GM21528 (cell line): ENCODE measurements around the gene PPP2R2B.
"Not testable (repeated sequence)": the region's sequence is repeated elsewhere in the genome, so short reads cannot be mapped to it uniquely, and the experiment has no call there.

Source experiments
- ATAC-seq: cut with Tn5 transposase; IDR thresholded peaks from one replicate; pipeline ENCODE4 v1.9.1; 2021; ENCODE audit warnings: mild to moderate bottlenecking, moderate library complexity; ENCODE audit not compliant: unreplicated experiment, low FRiP score

The PPP2R2B gene

DNA sequence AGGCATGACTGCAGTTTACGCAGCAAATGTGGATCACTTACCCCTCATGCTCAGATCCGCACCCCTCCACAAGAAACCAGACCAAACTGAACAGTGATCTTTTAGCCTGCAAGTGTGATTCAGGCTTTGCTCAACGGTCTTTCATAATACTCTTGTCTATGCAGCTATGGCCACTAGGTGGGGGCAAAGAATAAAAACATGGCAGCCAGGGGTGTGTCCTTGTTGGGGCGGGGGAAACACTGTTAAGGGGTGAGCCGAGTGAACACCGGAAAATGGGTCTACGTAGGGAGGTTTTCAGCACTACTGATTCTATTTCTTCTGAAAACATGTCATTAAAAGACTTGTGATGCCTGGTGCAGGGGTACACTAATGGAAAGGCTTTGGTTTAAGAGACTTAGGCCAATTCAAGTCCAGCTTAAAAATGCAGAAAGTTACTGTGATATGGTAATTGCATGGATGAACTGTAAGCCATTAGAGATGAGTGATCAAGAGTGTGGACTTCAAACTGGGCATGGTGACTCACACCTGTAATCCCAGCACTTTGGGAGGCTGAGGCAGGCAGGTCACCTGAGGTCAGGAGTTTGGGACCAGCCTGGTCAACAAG is 312.7 kb downstream of the PPP2R2B start:
- peak; percentile 98 for ATAC-seq

DNA sequence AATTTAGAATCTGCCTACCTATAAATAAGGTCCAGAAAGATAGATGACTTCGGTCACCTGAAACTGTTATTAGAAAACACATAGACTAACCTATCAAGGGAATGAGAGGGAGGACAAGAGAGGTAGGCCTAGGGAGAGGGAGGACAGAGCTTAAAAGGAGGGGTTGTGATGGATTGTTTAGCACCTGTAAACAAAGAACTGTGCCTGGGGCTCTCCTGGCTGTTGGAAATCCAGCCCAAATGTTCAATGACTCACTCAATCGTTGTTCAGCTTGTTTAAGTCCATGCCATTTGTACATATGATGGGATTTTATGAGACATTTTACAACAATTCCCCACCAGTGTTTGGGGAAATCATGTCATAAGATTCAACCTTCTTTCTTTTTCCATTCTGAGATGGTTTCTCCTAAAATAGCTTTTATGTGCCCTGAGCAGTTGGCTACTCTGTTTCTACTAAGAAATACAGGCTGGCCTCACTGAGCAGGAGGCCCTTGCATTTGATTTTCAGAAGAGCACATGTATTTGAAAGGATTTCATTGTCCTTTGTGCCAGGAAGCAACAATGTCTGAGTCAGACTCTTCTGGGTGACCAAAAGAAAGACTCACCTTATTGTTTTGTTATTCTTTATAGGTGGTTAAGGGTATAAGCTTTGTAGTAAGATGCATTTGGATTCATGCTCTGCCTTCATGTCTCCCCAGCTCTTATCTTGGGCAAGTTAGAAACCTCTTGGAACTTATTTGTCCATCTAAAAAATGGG is 314.4 kb downstream of the PPP2R2B start:
- no peak for ATAC-seq

DNA sequence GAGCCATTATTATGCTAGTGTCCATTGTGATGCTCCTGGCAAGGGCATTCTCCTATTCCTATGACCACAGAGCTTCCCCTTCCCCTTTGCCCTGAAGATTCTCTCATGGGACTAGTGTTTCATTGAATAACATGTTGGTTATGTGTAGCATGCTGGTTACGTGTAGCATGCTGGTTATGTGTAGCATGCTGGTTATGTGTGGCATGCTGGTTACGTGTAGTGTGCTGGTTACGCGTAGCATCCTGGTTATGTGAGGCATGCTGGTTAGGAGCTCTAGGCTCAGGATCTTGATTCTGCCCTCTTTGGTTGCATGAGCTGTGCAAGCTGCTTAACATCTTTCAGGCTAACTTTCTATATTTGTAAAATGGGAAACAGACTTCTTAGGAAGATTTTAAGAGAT is 316.1 kb downstream of the PPP2R2B start:
- ATAC-seq = no peak

DNA sequence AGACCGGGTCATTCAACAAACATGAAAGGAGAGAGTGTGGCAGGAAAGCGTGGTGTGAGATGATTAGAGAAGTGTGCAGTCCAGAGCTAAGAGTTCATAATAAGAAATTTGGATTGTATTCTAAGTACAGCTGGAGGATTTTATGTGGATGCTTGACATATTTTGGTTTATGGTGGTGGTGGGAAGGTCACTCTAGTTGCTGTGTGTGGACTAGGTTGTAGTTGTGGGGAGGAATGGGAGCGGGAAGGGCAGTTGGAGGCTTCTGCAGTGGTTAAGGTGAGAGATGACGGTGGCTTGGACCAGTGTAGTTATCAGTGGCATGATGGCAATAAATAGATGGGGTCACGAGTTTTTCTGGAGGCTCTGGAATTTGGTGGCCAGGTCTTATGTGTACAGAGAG is 316.8 kb downstream of the PPP2R2B start:
- ATAC-seq = no peak

DNA sequence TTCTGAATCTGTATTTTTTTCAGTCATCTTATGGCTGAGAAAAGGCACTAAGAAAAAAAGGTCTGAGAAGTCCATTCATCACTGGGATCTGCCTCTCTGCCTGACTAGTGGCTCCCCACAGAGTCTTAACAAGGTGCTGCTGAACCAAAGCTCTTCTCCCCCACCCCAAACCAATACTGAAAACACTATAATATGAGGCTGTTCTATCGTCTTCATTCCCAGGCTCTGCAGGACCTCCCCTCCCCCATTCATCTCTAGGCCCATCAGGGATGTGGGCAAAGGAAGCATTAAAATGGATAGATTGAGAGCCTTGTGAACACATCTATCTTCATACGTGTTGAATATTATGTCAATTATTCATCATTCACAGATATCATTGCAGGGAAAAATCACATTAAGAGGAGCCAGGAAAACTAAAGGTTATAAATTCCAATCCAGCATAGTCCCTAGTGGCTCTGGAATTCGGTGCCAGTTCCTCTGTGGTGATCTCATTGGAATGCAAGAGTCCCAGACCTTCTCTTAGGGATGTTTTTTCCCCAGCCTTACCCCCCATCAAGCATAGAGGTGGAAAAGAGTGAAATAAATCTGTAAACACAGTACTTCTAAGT is 318.2 kb downstream of the PPP2R2B start:
- ATAC-seq = no peak

DNA sequence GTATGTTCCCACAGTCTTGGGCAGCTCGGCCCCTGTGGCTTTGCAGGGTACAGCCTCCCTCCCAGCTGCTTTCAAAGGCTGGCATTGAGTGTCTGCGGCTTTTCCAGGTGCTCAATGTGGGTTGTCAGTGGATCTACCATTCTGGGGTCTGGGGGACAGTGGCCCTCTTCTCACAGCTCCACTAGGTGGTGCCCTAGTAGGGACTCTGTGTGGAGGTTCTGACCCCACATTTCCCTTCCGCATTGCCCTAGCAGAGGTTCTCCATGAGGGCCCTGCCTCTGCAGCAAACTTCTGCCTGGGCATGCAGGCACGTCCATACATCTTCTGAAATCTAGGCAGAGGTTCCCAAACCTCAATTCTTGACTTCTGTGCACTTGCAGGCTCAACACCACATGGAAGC is 321.7 kb downstream of the PPP2R2B start:
- not testable (repeated sequence) for ATAC-seq

DNA sequence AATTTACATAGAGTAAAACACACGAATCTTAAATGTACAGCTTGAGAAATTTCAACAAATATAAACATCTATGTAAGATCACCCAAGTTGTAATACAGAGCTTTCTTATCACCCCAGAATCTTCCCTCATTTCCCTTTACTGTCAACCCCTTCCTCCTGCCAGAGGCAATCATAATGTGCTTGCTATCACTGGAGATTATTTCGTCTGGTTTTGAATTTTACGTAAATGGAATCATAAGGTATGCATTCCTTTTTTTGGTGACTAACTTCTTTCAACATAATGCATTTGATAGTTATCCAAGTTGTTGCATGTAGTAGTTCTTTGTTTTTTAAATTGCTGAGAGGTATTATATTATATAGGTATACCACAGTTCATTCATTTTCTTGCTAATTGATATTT is 325.1 kb downstream of the PPP2R2B start:
- ATAC-seq = no peak

DNA sequence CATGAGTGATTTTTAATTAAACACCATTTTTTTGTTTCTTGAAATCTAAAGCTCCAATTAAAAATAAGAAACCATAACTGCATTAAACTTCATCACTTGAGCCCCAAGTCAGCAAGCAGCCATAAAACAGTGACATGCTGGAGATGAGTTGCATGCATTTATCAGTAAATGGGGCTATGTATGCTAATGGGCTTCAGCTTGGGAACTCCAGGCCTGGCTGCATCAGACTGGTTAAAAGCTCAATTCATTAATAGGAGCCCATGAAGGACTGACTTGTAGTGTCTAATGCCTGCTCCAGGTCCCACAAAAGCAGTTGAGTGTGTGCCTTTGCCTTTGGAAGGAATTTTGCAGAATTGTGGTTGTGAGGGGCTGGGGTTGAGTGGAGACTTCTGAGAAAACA is 328.9 kb downstream of the PPP2R2B start:
- ATAC-seq = no peak

DNA sequence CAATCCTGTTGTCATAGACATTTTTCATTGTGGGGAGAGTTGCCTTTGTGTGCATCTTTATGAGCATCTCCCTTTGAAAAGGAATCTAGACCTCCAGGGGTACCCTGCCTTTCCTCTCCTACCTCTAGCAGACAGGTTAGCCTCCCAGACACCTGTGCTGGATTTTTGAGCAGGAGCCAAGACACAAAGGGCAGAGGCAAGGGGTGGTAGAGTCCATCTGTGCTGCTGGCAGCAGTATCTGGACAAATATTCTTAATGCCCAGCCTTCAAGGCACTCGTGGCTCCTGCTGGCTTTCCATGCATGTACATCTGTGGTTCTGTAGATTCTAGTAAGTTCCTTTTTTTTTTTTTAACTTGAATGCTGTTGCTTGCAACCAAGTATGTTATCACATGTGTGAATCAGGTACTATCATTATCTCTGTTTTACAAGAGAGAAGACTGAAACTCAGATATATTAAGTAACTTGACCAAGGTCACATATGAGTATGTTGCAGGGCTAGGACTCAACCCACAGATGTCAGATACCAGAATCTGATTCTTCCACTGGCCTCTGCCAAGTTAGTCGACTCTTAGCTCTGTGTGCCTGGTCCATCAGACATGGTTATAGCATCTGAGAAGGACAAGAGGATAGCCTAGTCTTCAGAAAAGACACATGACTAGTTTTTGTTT is 329.6 kb downstream of the PPP2R2B start:
- ATAC-seq = no peak

DNA sequence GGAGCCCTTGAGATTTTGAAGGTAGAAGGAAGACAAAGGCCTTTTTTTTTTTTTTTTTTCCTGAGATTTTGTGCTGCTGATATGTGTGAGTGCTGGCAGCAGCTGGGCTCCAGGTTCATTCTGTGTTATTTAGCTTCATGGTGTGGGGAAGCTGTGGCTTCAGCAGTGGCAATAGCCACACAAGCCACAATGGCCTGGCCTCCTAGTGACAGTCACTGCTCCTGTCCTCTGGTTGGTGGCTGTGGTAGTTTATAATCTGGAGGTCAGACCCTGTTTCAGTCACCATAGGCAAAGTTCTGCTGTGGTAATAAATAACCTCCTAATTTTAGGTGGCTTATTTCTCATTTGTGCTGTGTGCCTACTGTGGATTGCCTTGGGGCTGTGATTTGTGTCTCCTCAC is 334.3 kb downstream of the PPP2R2B start:
- ATAC-seq = no peak

DNA sequence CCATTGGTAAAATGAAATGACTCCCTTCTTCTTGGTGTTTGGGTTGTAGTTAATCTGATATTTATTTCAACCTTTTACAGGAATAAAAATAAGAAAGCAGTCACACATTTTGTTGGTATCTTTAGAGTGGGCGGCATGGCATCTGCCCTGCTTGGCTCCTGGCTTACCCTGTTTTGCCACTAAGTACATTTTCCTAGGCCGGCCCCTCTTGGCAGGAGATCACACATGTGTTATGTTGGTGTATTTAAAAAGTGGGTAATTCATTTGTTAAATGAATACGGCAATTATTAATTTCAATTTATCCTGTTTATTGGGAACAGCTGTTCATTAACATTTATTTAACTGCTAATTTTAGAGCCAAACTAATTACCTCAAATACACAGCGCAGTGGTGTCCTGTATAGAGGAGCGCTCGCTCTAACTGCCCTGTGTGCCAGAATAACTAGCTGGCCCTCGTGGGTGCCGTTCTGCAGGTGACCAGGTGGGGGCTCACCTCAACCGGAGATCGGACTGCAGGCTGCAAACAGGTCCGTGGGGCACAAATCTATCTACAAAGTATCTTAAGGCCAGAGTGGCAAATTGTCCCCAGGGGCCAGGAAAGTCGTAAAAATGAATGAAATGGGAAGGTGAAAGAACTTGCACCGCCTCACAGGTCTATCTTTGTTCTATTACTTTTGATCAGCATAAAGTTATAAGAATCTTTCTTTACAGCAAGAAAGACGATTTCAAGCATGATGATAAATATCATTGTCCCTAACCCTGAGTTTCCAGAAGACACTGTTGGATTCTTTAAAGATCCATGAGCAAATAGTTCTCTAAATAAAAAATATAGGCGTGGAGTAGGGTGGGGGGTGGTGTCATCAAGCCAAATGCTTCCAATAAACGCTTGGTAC is 336.4 kb downstream of the PPP2R2B start:
- ATAC-seq = peak; percentile 95

DNA sequence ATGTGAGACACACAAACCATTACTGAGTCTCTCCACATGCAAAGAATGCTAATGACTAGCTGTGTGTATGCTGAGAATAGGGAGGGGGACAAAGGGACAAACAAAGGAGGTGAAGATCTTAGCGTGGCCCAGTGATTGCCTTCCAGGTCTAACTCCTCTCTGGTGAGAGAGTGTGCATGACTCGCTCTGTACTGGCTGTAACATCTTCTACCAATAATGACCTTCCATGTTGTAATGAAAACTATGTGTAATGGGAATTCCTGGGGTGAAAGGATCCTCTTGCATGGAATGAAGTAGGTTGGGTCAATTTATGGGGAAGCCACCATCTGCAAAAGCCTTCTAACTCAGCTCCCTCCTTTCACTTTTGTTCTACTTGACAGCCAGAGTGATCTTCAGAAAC is 338.1 kb downstream of the PPP2R2B start:
- ATAC-seq = no peak

DNA sequence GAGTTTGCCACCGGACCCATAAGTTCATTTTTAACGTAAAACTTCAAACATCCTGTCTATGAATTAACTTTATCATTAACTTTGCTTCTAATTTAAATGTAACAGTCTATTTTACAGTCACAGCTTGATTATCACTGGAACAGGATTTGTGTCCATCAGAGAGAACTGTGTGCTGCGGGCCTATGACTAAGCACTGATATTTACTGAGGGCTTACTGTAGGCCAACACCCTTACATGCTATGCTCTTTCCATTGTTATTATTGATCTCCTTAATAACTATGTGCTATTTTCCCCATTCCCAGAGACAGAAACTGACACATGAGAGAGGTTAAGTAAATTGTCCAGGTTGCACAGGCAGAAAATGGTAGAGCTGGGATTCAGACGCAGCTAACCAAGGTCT is 338.6 kb downstream of the PPP2R2B start:
- no peak for ATAC-seq

DNA sequence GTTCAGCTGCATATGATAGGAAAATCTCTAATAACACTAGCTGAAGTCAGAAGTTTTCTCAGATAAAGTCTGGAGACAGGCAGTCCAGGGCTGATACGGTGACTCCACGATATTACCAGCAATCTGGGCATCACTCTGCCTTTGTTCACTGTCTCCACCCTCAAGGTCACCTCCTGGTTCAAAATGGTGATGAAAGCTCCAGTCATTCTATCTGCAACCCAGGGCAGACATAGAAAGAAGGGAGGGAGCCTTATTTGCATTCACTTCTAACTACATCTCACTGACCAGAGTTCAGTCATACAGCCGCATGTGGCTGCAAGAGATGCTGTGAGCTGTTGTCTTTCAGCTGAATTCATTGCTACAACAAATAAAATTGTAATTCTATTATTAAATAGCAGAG is 340.1 kb downstream of the PPP2R2B start:
- ATAC-seq = no peak

DNA sequence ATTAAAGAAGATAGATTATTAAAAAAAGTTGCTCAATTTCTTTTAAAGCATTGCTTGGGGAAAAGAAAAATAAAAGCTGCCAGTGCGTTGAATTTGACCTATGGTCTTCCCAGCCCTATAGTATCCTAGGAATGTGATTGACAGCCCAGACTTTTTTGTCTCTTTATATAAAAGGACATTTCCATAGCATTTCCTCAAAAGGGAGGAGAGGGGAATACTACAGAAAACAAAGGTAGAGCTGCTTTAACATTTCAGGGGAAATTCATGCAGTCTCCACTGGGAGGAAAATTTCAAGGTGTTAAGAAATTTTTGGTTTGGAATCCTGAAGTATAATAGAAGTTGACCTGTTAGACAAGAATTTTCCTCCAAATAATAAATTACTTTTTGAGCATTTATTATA is 344.7 kb downstream of the PPP2R2B start:
- ATAC-seq = no peak

DNA sequence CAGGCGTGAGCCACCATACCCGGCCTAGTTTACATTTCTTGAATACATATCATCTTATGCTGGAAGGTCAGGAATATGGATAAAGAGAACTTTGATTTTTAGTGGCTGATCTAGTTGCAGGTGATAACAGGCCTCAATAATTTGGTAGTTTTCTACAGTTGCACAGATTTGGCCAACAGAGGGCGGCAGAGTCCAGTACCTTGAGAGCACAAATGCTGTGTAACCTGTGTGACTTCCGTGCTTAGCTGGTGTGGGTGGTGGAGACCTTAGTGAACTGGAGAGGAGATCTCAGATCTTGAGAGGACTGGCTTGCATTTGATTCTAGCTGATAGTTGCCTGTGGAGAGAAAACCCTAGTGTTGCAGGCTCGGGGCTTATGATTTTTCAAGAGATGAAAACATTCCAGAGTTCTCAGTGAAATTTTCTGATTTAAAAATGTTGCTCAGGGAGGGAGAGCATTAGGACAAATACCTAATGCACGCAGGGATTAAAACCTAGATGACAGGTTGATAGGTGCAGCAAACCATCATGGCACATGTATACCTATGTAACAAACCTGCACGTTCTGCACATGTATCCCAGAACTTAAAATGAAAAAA is 345.2 kb downstream of the PPP2R2B start:
- ATAC-seq = peak; percentile 93
